Activated CD8-positive, alpha-beta T cell treated with anti-CD3 and anti-CD28 coated beads, Interleukin-2, amount 10 ng/mL, durations not matched to agents 7 days and 5 days (primary cell): ENCODE results near the gene TRERF1. TPM values are rescaled to one million over a fixed set of nuclear protein-coding genes. Genes with fewer than 3 reads are reported as not detected.

Experiments
- ATAC-seq: fragments of 150-1000 bp; cut with Tn5 transposase; one replicate; pipeline ENCODE4 v1.10.0; 2021; ENCODE audit warnings: moderate library complexity
- CTCF ChIA-PET: fragments of 350-600 bp; sonication (Branson Sonifier 250); formaldehyde crosslinking; loops from one replicate; lab custom pipeline; 2021; ENCODE audit warnings: antibody characterized with exemption; lab: Charles Lee
- POLR2A ChIA-PET: fragments of 350-600 bp; sonication (Branson Sonifier 250); formaldehyde crosslinking; loops from one replicate; lab custom pipeline; 2021; ENCODE audit warnings: antibody characterized with exemption; lab: Charles Lee
- DNase-seq: peaks from one replicate; pipeline ENCODE4 v3.0.0-alpha.2; 2020
- H3K27ac Mint-ChIP-seq: one replicate; pipeline ENCODE4 v1.8.0; 2021; ENCODE audit warnings: mild to moderate bottlenecking, mixed read lengths
- H3K27me3 Mint-ChIP-seq: one replicate; pipeline ENCODE4 v1.8.0; 2021; ENCODE audit warnings: low read depth, mixed read lengths
- H3K36me3 Mint-ChIP-seq: one replicate; pipeline ENCODE4 v1.8.0; 2021; ENCODE audit warnings: low read depth, mixed read lengths
- H3K4me1 Mint-ChIP-seq: one replicate; pipeline ENCODE4 v1.8.0; 2021; ENCODE audit warnings: low read depth, mixed read lengths
- H3K4me3 Mint-ChIP-seq: one replicate; pipeline ENCODE4 v1.8.0; 2021; ENCODE audit warnings: mild to moderate bottlenecking, mixed read lengths
- H3K9me3 Mint-ChIP-seq: one replicate; pipeline ENCODE4 v1.8.0; 2022; ENCODE audit warnings: mixed read lengths; ENCODE audit not compliant: insufficient read depth
- total RNA-seq, 2 experiments: library from RNA; stranded (reverse); gene quantifications; one replicate each; pipeline ENCODE4 v1.2.3, GENCODE V29; 2021

TRERF1 gene
- total RNA-seq, 2 experiments from 2014 or later, result 11.3 to 11.8 TPM

DNA sequence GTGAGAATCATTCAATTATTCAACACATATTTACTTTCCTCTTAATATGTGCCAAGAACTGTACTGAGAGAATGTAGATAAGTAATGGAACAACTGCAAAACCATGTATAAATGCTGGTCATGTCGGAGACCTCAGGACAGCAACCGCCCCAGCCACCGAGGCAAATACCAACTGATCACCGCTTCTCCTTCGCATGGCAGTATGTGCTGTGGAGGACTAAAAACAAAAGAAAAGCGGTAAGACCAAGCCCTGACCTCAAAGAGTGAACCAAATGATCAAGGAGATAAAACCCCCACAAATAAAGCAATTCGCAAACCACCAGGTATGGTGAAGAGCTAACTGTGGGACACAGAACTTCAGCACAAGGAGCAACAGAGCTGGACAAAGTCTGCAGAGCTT is 104.3 kb downstream of the TRERF1 start:
- Mint-ChIP-seq H3K36me3 (peaks cover 17% of the 10 kb centered on the region), H3K9me3 (no peaks in the 10 kb centered on the region), H3K27ac (no peak overlapping the region), H3K4me1 (peaks cover 55% of the 10 kb centered on the region), H3K27me3 (no peaks in the 10 kb centered on the region), H3K4me3 (no peak overlapping the region)
- ChIA-PET POLR2A (interaction anchor here (1.1 kb wide), 1 partner anchor 14 kb away, joined by 3 read pairs; no protein-coding TSS in a partner anchor), CTCF (interaction anchor here (0.6 to 1.5 kb wide), 3 partner anchors 27 to 213 kb away, joined by 3 to 6 read pairs (median 3); no protein-coding TSS in a partner anchor)
- ATAC-seq (no peak), DNase-seq (no peak)

DNA sequence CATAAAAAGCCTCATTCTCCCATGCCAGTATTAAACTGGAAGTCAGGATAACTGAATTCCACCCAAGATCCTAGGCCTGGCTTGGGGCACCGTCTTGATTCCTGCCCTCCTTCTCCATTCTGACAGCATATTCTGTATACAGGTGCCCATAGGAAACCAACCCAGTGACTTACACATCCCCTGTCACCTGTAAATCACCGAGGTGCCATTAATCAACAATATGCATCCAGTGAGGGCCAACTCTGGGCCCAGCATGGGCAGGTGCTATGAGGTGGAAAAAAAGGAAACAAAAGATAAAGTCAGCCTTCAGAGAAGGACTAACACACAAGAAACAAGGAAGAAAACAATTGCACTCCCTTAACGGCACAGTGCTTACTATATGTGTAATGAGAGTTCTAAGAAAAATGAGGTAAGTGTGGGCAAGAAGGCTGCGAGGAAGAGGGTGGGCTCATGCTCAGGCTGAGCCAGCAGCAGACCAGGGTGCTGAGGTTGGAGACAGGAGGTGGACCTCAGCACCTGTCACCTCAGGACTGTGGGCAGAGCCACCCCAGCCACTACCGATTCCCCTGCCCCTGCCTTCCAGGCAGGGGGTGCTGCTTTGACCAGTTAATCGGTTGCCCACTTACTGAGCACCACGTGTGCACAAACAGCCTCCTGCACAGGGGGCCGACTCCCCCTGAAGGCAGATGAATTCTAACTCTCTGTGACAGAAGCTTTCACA is 105.9 kb downstream of the TRERF1 start:
- DNase-seq (peak; percentile 66), ATAC-seq (peak; percentile 95)
- H3K36me3 Mint-ChIP-seq, result peaks cover 21% of the 10 kb centered on the region
- peak overlapping the region; percentile 61 for H3K4me3 Mint-ChIP-seq
- POLR2A ChIA-PET, result interaction anchor here (0.7 to 0.9 kb wide), 2 partner anchors 13 to 44 kb away, joined by 3 read pairs; no protein-coding TSS in a partner anchor
- H3K9me3 Mint-ChIP-seq, result no peaks in the 10 kb centered on the region
- peaks cover 61% of the 10 kb centered on the region for H3K4me1 Mint-ChIP-seq
- no peaks in the 10 kb centered on the region for H3K27me3 Mint-ChIP-seq
- peak overlapping the region; percentile 91 for H3K27ac Mint-ChIP-seq
- CTCF ChIA-PET, result interaction anchor here (1.0 to 2.4 kb wide), 5 partner anchors 16 to 202 kb away, joined by 3 to 15 read pairs (median 6); no protein-coding TSS in a partner anchor

DNA sequence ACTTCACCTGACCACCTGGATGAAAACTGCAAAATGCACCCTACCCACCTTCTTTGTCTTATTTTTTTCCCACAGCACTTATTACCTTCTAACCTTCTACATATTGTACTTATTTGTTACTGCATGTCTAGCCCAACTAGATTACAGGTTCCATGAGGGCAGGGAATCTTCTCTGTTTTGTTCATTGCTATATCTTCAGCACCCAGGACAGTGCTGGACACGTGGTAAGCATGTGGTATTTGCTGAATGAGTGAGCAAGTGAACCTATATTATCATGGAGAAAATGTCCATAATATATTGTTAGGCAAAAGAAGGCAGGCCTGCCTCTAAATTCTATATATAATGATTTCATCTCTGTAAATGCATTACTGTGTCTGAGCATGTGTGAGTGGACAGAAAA is 107.0 kb downstream of the TRERF1 start:
- H3K36me3 Mint-ChIP-seq, result peaks cover 22% of the 10 kb centered on the region
- ATAC-seq, result no peak
- peak overlapping the region; percentile 54 for H3K27ac Mint-ChIP-seq
- no peaks in the 10 kb centered on the region for H3K9me3 Mint-ChIP-seq
- DNase-seq, result no peak
- no peaks in the 10 kb centered on the region for H3K27me3 Mint-ChIP-seq
- POLR2A ChIA-PET, result interaction anchor here (0.9 to 1.3 kb wide), 2 partner anchors 12 to 107 kb away, joined by 3 read pairs; partner anchors contain the start of gene TRERF1
- H3K4me1 Mint-ChIP-seq, result peaks cover 68% of the 10 kb centered on the region
- CTCF ChIA-PET, result interaction anchor here (1.0 to 2.4 kb wide), 5 partner anchors 17 to 202 kb away, joined by 3 to 15 read pairs (median 3); no protein-coding TSS in a partner anchor
- peak overlapping the region; percentile 61 for H3K4me3 Mint-ChIP-seq

DNA sequence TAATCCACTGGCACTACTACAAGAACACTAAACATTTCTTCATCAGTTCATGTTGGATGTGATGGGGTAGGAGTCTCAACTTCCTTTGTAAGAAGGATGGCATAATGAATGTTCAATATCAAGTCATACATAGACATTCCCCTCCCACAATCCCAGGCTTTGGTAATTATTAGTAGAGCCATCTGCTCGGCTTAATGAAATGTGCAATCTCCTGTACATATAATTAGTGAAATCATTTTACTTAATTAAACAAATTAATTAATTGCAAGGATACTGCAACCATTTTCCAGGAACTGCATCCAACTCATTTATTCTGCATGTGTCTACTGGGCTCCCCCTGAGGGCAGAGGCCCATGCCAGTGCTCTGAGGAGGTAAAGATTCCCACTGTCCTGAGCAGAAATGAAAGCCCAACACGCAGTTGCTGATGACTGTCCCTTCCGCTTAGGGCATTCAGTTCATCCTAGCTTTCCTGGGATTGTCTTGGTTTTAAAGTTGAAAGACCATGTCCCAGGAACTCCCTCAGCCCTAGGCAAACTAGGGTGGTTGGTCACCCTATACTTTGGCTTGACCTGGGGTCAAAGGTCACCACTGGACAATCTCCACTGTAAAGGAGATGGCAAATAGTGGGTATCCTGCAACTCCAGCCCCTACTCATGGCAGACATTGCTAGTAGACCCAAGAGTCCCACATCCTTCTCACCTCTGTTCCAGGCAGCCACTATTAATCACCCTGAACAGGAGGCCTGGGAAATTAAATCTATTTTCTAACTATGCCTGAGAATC is 109.8 kb downstream of the TRERF1 start:
- DNase-seq (no peak), ATAC-seq (no peak)
- ChIA-PET CTCF (no interaction called here), POLR2A (interaction anchor here (1.4 kb wide), 1 partner anchor 26 kb away, joined by 3 read pairs; no protein-coding TSS in a partner anchor)
- H3K4me1 Mint-ChIP-seq, result peaks cover 80% of the 10 kb centered on the region
- no peak overlapping the region for H3K4me3 Mint-ChIP-seq
- no peaks in the 10 kb centered on the region for H3K27me3 Mint-ChIP-seq
- peaks cover 26% of the 10 kb centered on the region for H3K36me3 Mint-ChIP-seq
- H3K27ac Mint-ChIP-seq, result no peak overlapping the region
- H3K9me3 Mint-ChIP-seq, result no peaks in the 10 kb centered on the region

DNA sequence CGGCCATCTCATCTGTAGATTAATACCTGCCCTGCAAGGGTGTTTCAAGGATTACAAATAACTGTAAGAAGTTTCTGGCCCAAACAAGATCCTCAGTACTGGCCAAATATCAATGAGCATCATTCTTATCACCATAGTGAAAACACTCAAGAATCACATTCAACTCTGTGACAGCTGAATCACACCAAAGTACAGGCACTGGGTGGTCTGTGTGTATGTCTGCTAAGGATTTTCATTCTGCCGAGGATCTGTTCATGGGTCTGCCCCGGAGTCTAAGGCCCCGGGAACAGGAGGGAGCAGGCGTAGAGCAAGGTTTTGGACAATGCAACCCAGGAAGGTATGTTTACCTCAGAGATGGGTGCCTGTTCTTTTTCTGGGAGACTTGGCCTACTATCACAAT is 110.5 kb downstream of the TRERF1 start:
- POLR2A ChIA-PET, result no interaction called here
- Mint-ChIP-seq H3K27me3 (no peaks in the 10 kb centered on the region), H3K27ac (no peak overlapping the region), H3K4me1 (peaks cover 75% of the 10 kb centered on the region), H3K36me3 (peaks cover 27% of the 10 kb centered on the region), H3K9me3 (no peaks in the 10 kb centered on the region), H3K4me3 (no peak overlapping the region)
- CTCF ChIA-PET, result interaction anchor here (2.6 kb wide), 1 partner anchor 206 kb away, joined by 15 read pairs; no protein-coding TSS in a partner anchor
- ATAC-seq (no peak), DNase-seq (no peak)

DNA sequence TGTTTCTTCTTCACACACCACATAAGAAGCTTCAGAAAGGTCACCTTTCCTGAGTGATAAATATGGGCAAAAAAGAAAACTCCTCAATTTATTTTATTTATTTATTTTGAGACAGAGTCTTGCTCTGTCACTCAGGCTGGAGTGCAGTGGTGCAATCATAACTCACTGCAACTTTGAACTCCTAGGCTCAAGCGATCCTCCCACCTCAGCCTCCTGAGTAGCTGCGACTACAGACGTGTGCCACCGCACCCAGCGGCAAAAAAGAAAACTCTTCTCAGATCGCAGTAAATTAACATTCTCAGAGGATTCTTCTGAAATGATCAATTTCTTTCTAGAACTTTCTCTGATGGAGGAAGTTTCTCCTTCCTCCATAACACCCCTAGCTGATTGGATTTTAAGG is 111.2 kb downstream of the TRERF1 start:
- H3K4me3 Mint-ChIP-seq, result no peak overlapping the region
- no peak for DNase-seq
- H3K27me3 Mint-ChIP-seq, result no peaks in the 10 kb centered on the region
- peaks cover 67% of the 10 kb centered on the region for H3K4me1 Mint-ChIP-seq
- H3K9me3 Mint-ChIP-seq, result no peaks in the 10 kb centered on the region
- H3K36me3 Mint-ChIP-seq, result peaks cover 29% of the 10 kb centered on the region
- ChIA-PET POLR2A (interaction anchor here (1.1 kb wide), 1 partner anchor 25 kb away, joined by 3 read pairs; no protein-coding TSS in a partner anchor), CTCF (interaction anchor here (1.1 to 2.6 kb wide), 3 partner anchors 27 to 207 kb away, joined by 4 to 15 read pairs (median 5); no protein-coding TSS in a partner anchor)
- ATAC-seq, result no peak
- no peak overlapping the region for H3K27ac Mint-ChIP-seq

DNA sequence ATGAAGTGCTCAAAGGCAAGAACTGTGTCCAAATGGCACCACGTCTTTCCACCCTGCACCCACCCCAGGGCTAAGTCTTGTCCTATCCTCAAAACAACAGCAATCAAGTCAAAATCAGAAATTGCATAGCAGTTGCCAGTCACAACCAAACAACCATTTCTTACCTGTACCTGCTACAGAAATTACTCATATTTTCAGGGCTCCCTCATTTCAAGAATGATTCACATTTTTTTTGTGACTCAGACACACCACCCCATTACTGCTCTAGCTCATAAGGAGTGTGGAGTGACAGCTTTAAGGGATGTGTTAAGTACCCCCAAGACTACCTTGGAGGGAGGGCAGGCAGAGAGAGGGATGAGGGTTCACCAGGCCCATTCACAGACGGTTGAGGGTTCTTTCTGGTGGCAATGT is 111.7 kb downstream of the TRERF1 start:
- DNase-seq (no peak), ATAC-seq (peak; percentile 53)
- peaks cover 29% of the 10 kb centered on the region for H3K36me3 Mint-ChIP-seq
- no peak overlapping the region for H3K4me3 Mint-ChIP-seq
- ChIA-PET POLR2A (interaction anchor here (0.9 to 1.1 kb wide), 3 partner anchors 12 to 51 kb away, joined by 3 to 5 read pairs (median 3); no protein-coding TSS in a partner anchor), CTCF (interaction anchor here (1.1 to 2.6 kb wide), 3 partner anchors 28 to 207 kb away, joined by 4 to 15 read pairs (median 5); no protein-coding TSS in a partner anchor)
- H3K27ac Mint-ChIP-seq, result peak overlapping the region; percentile 16
- no peaks in the 10 kb centered on the region for H3K27me3 Mint-ChIP-seq
- H3K9me3 Mint-ChIP-seq, result no peaks in the 10 kb centered on the region
- H3K4me1 Mint-ChIP-seq, result peaks cover 62% of the 10 kb centered on the region

DNA sequence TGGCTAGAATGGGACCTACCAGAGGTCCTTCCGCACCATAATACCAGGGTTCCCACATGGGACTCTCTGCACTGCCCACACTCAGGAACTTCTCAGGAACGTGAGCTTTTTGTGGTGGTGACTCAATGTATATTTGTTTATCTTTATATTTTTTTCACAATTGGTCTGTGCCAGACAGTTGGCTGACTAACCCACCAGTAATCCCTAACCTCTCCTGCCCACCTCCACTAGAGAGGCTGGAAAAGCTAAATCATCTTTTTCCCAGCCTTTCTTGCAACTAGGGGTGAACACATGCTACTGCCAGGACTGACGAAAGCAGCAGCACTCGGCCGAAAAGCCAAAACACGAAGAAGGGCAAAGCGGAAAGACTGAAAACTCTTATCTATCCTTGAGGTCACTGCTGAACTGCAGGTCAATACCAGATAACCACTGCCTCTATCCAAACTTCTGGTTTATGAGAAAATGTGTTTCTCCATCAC is 112.9 kb downstream of the TRERF1 start:
- Mint-ChIP-seq H3K4me3 (no peak overlapping the region), H3K27me3 (no peaks in the 10 kb centered on the region), H3K36me3 (peaks cover 23% of the 10 kb centered on the region), H3K27ac (no peak overlapping the region), H3K9me3 (no peaks in the 10 kb centered on the region), H3K4me1 (peaks cover 50% of the 10 kb centered on the region)
- POLR2A ChIA-PET, result interaction anchor here (0.6 kb wide), 1 partner anchor 225 kb away, joined by 3 read pairs; the partner anchor contains the start of gene UBR2
- CTCF ChIA-PET, result interaction anchor here (0.6 to 2.6 kb wide), 3 partner anchors 13 to 208 kb away, joined by 3 to 15 read pairs (median 3); no protein-coding TSS in a partner anchor
- DNase-seq (no peak), ATAC-seq (no peak)

DNA sequence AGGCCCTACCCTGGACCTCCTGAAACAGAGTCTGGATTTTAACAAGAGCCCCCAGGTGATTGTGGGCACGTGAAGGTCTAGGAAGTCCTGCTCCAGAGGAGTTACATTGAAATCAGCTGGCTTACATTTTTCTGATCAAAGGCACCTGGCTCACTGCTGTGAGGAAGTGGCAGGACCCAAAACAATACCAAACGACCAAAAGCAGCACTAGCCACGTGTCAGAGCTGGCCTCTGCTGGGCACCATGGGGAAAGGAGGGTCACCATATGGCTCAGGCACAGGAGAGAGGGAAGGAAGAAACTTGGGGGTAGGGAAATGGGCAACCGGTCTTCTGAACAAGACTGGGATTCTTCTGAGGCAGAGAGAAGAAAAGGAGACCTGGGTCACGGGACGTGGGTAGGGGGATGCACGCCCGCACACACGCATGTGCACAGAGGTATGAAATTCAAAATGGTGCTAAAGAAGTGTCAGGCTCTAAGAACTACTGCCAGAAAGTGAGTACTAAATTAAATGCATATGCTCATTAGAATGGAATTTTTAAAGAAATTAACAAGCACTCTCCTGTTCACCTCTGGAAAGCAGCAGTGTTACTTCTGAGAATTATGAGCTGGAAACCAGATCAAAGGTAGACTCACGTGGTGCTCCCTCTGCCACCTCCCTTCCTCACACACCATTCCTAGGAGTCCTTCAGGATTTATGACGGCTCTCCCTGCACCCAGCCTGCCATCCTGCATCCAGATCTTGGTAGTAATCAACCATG is 113.6 kb downstream of the TRERF1 start:
- Mint-ChIP-seq H3K4me1 (peaks cover 44% of the 10 kb centered on the region), H3K9me3 (no peaks in the 10 kb centered on the region), H3K36me3 (peaks cover 19% of the 10 kb centered on the region), H3K27me3 (no peaks in the 10 kb centered on the region), H3K27ac (peak overlapping the region; percentile 23), H3K4me3 (no peak overlapping the region)
- CTCF ChIA-PET, result interaction anchor here (0.6 kb wide), 1 partner anchor 12 kb away, joined by 3 read pairs; no protein-coding TSS in a partner anchor
- no peak for ATAC-seq
- POLR2A ChIA-PET, result no interaction called here
- no peak for DNase-seq

DNA sequence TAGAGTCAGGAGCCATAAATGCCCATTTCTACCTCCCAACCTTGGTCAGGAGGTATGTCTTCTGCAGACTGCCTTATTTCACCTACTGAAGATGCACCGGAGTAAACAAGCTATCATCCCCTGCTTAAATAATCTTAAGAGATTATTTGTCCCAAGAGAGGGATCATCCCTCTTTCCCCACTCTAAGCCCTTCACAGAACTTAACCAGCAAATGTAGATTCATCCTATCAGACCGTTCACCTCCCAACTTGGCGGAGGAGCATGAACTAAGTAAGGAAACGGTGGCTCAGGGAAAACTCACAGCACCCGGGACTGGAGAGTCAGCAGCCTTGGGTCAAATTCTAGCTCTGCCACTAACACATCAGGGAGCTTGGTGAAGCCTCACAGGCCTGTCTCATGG is 115.3 kb downstream of the TRERF1 start:
- Mint-ChIP-seq H3K36me3 (peaks cover 11% of the 10 kb centered on the region), H3K9me3 (no peaks in the 10 kb centered on the region), H3K4me3 (no peak overlapping the region), H3K4me1 (peaks cover 39% of the 10 kb centered on the region), H3K27ac (no peak overlapping the region), H3K27me3 (no peaks in the 10 kb centered on the region)
- ATAC-seq (no peak), DNase-seq (no peak)
- CTCF ChIA-PET, result interaction anchor here (1.0 kb wide), 1 partner anchor 22 kb away, joined by 3 read pairs; no protein-coding TSS in a partner anchor
- POLR2A ChIA-PET, result interaction anchor here (1.0 kb wide), 1 partner anchor 54 kb away, joined by 3 read pairs; no protein-coding TSS in a partner anchor
